Renal cortical epithelial cell (primary cell): ENCODE data around the gene SDK1. TPM values are rescaled to one million over a fixed set of nuclear protein-coding genes. Genes with fewer than 3 reads are reported as not detected.
A peak's percentile ranks its signal among the peaks of the same experiment; 100 is the strongest.

Source experiments
- DNase-seq: peaks from one replicate; pipeline ENCODE4 v3.0.0-alpha.2; 2011; ENCODE audit warnings: low read depth
- total RNA-seq: library from RNA; depleted of rRNA; stranded (reverse); fragments of >200 nt; gene quantifications from 2 replicates; pipeline ENCODE4 v1.2.3, GENCODE V29; 2014

SDK1 gene
- total RNA-seq, 1 donor from 2014 or later: 30.9 TPM

DNA sequence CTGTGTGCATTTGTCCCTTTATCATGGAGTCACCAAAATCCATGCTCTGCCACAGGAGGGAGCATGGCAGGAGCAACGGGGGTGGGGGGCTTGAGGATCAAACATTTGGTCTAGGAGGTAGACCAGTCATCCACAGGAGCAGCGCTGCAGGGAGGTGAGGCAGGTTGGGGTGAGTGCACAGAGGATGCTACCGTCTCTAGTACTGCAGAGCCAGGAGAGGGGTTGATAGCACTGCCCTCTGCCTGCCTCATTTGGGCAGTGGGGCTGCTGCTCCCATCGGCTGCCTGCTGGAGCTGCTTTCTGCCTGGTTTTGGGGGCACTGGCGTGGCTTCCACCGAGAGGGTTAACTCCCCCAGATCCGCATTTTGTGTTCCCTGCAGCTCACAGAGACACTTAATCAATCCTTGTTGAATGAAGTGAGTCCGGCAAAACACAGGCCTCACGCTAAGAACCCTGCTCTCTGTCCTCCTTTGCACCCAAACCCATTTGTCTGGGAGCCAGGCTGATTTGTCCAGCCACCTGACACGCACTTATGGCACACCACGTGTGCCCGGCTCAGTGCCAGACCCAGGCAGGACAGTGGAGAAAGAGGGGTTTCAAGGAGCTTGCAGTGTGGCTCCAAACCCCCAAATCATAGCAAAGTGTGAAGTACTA, 854.0 kb downstream of the SDK1 start:
- DNase-seq: no peak

DNA sequence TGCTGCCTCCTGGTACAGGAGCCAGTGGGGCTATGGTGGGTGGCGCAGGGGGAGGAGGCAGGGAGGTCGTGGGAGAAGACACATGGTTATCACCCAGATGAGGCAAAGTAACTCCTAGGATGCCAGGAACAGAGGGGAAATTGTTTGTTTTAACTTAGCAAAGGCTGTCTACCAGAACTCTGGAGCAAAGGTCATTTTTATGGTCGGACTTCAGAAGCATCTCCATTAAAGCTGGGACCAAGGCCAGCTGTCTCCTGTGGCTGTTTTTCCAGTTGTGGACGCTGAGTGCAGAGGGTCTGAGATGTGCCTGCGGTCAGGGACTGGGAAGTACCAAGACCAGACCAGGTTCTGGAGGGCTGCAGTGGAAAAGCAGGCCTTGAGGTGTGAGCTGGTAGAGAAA, 855.1 kb downstream of the SDK1 start:
- DNase-seq: no peak

- DNase-seq: no peak
Measured at GRCh38 chr7:4157651-4158050, 856.6 kb downstream of the SDK1 start.

- no peak for DNase-seq
Measured at GRCh38 chr7:4158441-4159153, 857.5 kb downstream of the SDK1 start.

DNA sequence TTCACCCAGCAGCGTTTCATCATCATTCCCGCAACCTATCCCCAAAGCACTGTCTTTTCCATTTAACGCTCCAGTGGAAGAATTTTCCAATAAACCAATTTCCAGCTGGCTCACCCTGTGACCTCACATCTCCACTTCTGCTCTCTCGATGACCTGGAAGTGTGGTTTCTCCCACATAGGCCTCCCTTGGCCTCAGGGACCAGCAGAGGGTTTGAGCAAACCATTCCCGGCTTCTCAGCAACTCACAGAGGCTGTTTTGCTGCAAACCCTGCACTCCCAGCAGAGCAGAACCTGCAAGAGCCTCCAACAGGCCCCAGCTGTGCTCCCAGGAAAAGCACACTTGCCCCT, 858.1 kb downstream of the SDK1 start:
- no peak for DNase-seq

GRCh38 chr7:4159761-4160554, 858.9 kb downstream of the SDK1 start:
- peak; percentile 65 for DNase-seq

DNA sequence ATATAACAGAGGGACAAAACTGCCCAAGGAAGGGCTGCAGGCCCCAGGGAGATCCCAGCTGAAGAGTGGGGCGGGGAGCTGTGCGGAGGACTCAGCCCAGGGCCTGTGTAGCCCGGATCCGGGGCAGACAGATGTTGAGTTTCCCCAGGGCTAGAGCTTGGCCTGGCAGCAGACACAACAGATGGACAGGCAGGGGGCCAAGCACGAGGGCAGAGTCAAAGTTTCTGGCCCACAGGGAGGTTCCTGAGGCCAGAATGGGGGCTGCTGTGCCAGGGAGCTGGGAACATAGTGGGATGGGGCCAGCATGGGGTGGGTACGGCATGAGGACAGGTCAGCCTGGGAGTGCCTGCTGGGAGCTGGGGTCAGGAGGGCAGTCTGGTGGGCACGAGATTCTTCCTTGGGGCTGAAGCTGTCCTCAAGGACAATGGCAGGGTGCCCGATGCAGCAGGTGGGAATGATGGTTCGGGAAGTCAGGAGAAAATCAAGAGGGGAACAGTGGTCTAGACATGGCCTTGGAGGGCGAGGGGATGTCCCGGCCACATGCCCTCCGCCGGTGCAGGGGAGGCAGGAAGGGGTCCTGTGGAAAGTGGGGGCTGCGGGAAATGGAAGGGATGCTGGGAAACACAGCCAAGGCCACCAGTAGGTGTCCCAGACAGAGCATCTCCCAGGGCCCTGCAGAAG, 862.0 kb downstream of the SDK1 start:
- DNase-seq: no peak

DNA sequence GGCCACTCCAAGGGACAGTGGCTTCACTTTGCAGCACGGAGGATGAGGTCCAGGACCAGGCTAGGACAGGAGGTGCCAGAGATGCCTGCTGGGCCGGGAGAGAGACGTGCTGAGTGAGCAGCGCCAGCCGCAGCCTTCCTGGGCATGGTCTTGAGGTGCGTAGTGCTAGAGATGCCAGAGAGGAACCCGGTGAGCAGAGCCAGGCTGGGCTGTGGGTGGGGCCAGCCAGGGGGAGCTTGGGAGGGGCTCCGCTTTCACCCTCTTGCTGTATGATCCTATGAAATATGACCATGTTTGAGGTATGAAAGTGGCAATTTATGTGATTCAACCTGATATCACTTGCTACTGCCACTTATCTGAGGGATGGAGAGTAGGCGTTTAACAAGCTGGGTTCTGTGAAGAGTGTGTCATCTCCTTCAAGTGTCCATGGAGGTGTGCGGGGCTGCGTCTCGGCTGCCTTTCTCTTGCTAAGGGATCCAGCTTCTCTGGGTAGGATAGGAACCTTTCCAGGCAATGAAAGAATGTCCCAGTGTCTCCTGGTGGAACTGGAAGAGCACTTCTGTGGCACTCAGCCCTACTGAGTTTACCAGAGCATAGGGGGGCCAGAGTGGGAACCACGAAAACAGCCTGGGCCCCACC, 862.6 kb downstream of the SDK1 start:
- DNase-seq: no peak

DNA sequence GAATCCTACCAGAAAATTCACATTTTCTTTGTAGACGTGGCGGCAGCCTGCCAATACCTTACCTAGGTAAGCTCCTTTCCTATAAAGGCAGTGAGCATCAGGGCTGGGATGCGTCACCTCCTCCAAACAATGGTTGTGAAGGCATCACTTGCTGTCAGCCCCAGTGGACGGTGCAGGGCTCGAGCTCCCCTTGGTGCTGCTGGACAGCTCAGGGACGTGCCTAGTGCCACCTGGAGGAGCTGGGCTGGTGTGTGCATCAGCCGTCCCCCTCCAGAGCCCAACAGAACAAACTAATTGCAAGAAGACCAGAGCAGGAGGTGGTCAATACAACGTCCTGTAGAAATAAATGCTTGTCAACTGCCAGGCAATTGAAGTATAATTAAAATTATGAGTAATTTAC, 863.5 kb downstream of the SDK1 start:
- no peak for DNase-seq

DNA sequence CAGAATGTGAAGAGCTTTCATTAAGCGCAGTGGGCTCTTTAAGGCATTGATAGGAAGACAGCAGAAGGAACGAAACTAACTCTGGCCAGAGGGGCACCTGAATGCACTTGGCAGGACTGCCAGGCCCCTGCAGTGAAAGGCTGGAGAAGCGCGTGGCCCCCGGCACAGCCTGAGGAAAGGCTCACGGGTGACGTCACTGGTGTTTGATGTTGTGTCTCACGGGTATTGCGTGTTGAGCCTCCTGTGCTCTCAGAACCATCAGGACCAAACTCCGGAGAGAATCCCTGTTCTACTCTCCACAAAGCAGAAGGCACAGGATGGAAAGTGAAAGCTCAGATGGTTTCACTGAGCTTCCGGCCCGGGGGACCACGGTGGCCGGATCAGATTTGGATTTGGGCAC, 865.3 kb downstream of the SDK1 start:
- no peak for DNase-seq

GRCh38 chr7:4166807-4167206, 865.8 kb downstream of the SDK1 start:
- no peak for DNase-seq

DNA sequence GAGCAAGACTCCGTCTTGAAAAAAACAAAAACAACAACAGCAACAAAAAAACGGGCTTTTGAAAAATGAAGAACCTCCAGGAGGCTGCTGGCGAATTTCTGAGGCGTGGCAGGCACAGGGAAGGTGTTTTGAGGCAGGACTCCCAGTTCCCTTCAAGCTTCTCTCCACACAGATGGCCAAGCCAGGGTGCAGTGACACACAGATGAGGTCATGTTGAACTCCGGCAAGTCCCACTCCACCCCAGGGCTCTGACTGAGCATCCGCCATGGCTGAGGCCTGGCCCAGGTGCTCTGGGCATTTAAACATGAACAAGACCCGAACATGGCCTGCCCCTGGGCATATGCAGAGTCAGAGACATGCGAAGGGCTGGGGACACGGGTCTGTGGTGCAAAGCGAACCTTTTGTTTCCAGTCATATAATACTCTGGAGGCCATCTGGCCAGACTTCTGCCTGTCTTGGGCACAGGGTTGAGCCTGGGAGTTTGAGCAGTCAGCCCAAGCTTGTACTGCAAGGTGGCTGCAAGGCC, 866.4 kb downstream of the SDK1 start:
- DNase-seq: no peak

DNA sequence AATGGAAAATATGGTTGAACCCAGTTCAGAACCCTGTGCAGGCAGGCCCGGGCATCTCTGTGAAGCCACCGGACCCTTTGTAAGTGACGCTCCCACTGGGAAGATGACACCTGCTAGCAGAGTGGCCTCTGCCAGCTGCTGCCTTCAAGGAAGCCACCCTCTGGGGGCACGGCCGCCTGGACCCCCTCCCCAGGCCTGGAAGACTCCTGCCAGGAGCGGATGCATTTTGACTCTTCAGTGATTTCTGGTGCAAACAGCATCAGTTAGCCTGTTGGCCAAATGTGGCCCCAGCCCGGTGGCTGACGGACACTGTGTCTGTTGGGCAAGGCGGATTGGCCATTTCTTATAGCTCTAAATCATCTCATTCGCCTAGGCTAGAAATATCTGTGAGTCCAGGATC, 867.0 kb downstream of the SDK1 start:
- DNase-seq: no peak

DNA sequence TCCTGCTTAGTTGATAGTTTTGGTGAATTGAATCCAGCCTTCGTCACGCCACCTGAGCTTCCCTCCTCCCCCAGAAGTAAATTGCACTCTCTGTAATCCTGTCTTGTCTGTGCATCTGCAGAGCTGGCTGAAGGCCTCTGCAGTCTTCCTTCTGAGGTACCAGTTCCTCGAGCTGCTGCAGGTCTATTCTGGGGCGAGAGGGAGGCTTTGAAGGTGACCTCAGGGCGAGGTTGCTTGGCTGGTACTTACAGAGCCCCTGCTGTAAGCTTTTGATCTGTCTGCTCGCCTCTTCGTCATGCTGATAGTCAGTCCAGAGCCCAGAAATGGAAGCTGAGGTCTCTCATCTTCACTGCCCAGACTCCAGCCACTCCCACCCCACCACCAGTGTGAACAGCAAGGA, 867.5 kb downstream of the SDK1 start:
- DNase-seq: no peak

DNA sequence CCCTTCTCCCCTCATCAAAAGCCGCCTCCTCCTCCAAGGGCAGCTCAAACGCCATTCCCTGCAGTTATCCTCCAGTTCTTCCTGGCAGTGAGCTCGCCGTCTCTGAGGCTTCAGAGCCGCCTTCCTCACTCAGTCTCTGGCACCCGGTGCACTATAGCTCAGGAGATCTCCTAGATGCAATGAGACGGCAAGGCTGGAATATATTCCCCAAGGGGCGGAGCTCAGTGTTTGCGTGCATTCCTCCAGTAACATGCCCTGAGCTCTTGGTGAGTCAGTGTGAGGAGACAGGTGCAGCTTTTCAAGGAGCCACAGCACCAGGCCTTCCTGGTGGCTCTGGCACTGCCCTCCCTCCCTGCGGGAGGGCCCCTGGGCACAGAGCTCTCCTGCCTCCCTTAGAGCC, 868.4 kb downstream of the SDK1 start:
- peak; percentile 4 for DNase-seq

DNA sequence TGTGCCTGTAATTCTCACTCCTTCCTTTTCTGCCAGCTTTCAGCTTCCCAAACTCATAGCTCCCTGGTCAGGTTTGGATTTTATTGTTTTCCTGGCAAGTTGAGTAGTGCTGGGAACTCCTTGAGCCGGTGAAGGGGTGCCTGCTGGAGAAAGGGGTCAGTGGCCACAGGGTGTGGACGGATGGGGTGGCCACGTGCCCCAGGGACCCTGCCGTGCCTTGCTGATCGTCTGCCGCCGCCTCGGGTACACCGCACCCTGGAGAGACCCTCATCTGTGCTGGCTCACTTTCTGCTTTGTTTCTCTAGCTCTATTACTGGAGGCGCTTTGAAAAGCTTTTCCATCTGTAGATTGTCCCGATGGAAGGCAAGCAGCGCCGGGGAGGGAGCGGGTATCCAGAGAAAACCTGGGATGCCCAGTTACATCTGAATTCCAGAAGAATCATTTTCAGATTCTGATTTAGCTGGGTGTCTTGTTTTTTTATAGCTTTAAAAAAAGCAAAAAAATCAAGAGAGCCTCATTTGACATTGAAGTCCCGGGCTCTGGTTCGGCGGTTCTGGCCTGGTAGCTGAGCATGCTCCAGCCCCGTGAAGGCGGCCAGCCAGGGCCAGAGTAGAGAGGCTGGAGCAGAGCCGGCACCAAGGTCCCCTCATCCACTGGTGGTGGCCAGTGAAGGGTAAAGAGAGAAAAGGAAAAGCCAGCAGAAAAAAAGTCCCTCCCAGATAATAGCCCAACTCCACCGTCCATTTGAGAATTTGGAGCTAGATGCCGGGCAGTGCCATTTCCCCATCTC, 870.1 kb downstream of the SDK1 start:
- DNase-seq: no peak

DNA sequence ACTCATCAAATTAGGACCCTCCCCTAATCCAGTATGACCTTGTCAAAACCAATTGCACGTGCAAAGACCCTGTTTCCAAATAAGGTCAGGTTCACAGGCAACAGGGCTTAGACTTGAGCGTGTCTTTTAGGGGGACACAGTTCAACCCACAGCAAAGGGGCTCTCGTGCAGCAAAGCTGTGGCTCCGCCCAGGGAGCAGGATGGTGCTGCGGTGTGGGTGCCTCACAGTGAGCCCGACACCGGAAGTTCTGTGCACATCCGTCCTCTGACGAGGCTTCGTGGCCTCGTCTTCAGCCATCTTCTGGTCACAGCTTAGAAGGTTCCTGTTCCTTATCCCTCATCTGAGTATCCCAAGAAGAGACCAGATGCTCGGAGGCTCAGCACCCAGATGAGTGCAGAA, 871.8 kb downstream of the SDK1 start:
- DNase-seq: no peak

- DNase-seq: no peak
Measured at GRCh38 chr7:4173615-4174014, 872.6 kb downstream of the SDK1 start.

DNA sequence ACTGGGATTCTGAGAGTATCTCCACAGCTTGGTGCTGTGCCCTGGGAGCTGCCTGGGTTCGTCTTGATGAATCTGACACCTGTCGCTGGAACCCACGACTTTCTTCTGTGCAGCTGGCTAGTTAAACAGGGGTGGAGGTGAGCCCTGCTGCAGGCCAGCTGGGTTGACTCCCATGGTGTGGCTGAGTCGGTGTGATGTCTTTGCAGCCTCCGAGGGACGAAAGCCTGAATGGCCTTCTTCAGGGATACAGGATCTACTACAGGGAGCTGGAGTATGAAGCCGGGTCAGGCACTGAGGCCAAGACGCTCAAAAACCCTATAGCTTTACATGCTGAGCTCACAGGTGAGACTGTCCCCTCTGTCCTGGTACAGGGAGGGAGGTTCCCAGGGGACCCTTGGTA, 873.0 kb downstream of the SDK1 start:
- DNase-seq: no peak

- no peak for DNase-seq
Measured at GRCh38 chr7:4174451-4174850, 873.4 kb downstream of the SDK1 start.

- no peak for DNase-seq
Measured at GRCh38 chr7:4174884-4175283, 873.8 kb downstream of the SDK1 start.
